ACC112 (cell line): Measurements from ENCODE around the gene LIMA1.
A peak's percentile ranks its signal among the peaks of the same experiment; 100 is the strongest.

ENCODE experiments used
- H2AFZ ChIP-seq: fragments of 200-600 bp; sonication (generic); one replicate; pipeline ENCODE4 v1.6.0; 2017; ENCODE audit warnings: antibody characterized with exemption, low read length; ENCODE audit not compliant: unreplicated experiment
- H3K27ac ChIP-seq: fragments of 200-600 bp; sonication (generic); 2 replicates; pipeline ENCODE4 v1.5.1; 2014; ENCODE audit warnings: low read depth, mild to moderate bottlenecking, antibody characterized with exemption, low read length, moderate library complexity
- H3K27me3 ChIP-seq: fragments of 200-600 bp; sonication (generic); 2 replicates; pipeline ENCODE4 v1.6.1; 2014; ENCODE audit warnings: mild to moderate bottlenecking, antibody characterized with exemption, low read length, moderate library complexity, mixed read lengths; ENCODE audit not compliant: insufficient read depth
- H3K36me3 ChIP-seq: fragments of 200-600 bp; sonication (generic); 2 replicates; pipeline ENCODE4 v1.6.1; 2016; ENCODE audit warnings: mild to moderate bottlenecking, antibody characterized with exemption, low read length, moderate library complexity, mixed read lengths; ENCODE audit not compliant: insufficient read depth
- H3K4me1 ChIP-seq: fragments of 200-600 bp; sonication (generic); one replicate; pipeline ENCODE4 v1.6.1; 2016; ENCODE audit warnings: low read length, mixed read lengths; ENCODE audit not compliant: insufficient read depth, unreplicated experiment, control insufficient read depth
- H3K4me3 ChIP-seq: fragments of 200-600 bp; sonication (generic); 2 replicates; pipeline ENCODE4 v1.5.1; 2014; ENCODE audit warnings: mild to moderate bottlenecking, low read depth, low read length
- H3K79me2 ChIP-seq: fragments of 200-600 bp; sonication (generic); one replicate; pipeline ENCODE4 v1.6.0; 2016; ENCODE audit warnings: low read length; ENCODE audit not compliant: control insufficient read depth, unreplicated experiment, insufficient read depth

Gene LIMA1

GRCh38 chr12:50234347-50234746 lies 49.0 kb downstream of the LIMA1 start:
- no peaks in the 10 kb centered on the region for H3K27me3 ChIP-seq
- no peaks in the 10 kb centered on the region for H3K79me2 ChIP-seq
- H3K4me3 ChIP-seq: no peak overlapping the region
- H3K27ac ChIP-seq: no peak overlapping the region
- peaks cover 7% of the 10 kb centered on the region for H3K4me1 ChIP-seq
- H2AFZ ChIP-seq: no peak overlapping the region
- no peaks in the 10 kb centered on the region for H3K36me3 ChIP-seq

- no peak overlapping the region for H3K27ac ChIP-seq
- H2AFZ ChIP-seq: no peak overlapping the region
- no peaks in the 10 kb centered on the region for H3K79me2 ChIP-seq
- H3K4me3 ChIP-seq: no peak overlapping the region
- peaks cover 7% of the 10 kb centered on the region for H3K4me1 ChIP-seq
- H3K36me3 ChIP-seq: no peaks in the 10 kb centered on the region
- no peaks in the 10 kb centered on the region for H3K27me3 ChIP-seq
Observed at GRCh38 chr12:50232771-50233209, 50.5 kb downstream of the LIMA1 start.

GRCh38 chr12:50232206-50232605 lies 51.1 kb downstream of the LIMA1 start:
- Histone ChIP-seq H3K27ac (no peak overlapping the region), H3K4me3 (no peak overlapping the region)

GRCh38 chr12:50231346-50231745 lies 52.0 kb downstream of the LIMA1 start:
- Histone ChIP-seq H3K27me3 (no peaks in the 10 kb centered on the region), H2AFZ (no peak overlapping the region), H3K4me3 (no peak overlapping the region), H3K79me2 (no peaks in the 10 kb centered on the region), H3K27ac (no peak overlapping the region), H3K36me3 (no peaks in the 10 kb centered on the region), H3K4me1 (peaks cover 7% of the 10 kb centered on the region)

More at GRCh38 chr12:50232206-50232605, 51.1 kb downstream of the LIMA1 start:
- Histone ChIP-seq H3K79me2 (no peaks in the 10 kb centered on the region), H3K4me1 (peaks cover 7% of the 10 kb centered on the region), H2AFZ (no peak overlapping the region), H3K36me3 (no peaks in the 10 kb centered on the region), H3K27me3 (no peaks in the 10 kb centered on the region)

GRCh38 chr12:50230217-50230616 lies 53.1 kb downstream of the LIMA1 start:
- H3K36me3 ChIP-seq: no peaks in the 10 kb centered on the region
- no peak overlapping the region for H3K27ac ChIP-seq
- no peaks in the 10 kb centered on the region for H3K27me3 ChIP-seq
- no peak overlapping the region for H3K4me3 ChIP-seq
- no peaks in the 10 kb centered on the region for H3K79me2 ChIP-seq
- H3K4me1 ChIP-seq: peaks cover 7% of the 10 kb centered on the region
- H2AFZ ChIP-seq: no peak overlapping the region

GRCh38 chr12:50224026-50224692 lies 59.2 kb downstream of the LIMA1 start:
- peaks cover 29% of the 10 kb centered on the region for H3K79me2 ChIP-seq
- no peaks in the 10 kb centered on the region for H3K36me3 ChIP-seq
- peaks cover 18% of the 10 kb centered on the region for H3K4me1 ChIP-seq
- no peak overlapping the region for H3K4me3 ChIP-seq
- H2AFZ ChIP-seq: no peak overlapping the region
- H3K27ac ChIP-seq: peak overlapping the region; percentile 62
- no peaks in the 10 kb centered on the region for H3K27me3 ChIP-seq

GRCh38 chr12:50222275-50222783 lies 61.0 kb downstream of the LIMA1 start:
- Histone ChIP-seq H3K27me3 (no peaks in the 10 kb centered on the region), H2AFZ (peak overlapping the region; percentile 39), H3K4me3 (peak overlapping the region; percentile 99), H3K4me1 (peaks cover 34% of the 10 kb centered on the region), H3K36me3 (peaks cover 7% of the 10 kb centered on the region; the same call in 1 of the 2 replicates), H3K27ac (peak overlapping the region; percentile 94), H3K79me2 (peaks cover 45% of the 10 kb centered on the region)

GRCh38 chr12:50221228-50222008 lies 61.9 kb downstream of the LIMA1 start:
- Histone ChIP-seq H3K79me2 (peaks cover 54% of the 10 kb centered on the region), H3K36me3 (peaks cover 7% of the 10 kb centered on the region; the same call in 1 of the 2 replicates), H3K27me3 (no peaks in the 10 kb centered on the region), H3K4me1 (peaks cover 35% of the 10 kb centered on the region), H2AFZ (peak overlapping the region; percentile 23), H3K27ac (peak overlapping the region; percentile 94), H3K4me3 (peak overlapping the region; percentile 99)

GRCh38 chr12:50220363-50220995 lies 62.8 kb downstream of the LIMA1 start:
- Histone ChIP-seq H3K4me1 (peaks cover 41% of the 10 kb centered on the region), H3K79me2 (peaks cover 62% of the 10 kb centered on the region), H2AFZ (no peak overlapping the region), H3K27ac (peak overlapping the region; percentile 94), H3K36me3 (peaks cover 7% of the 10 kb centered on the region; the same call in 1 of the 2 replicates), H3K4me3 (peak overlapping the region; percentile 99), H3K27me3 (no peaks in the 10 kb centered on the region)

GRCh38 chr12:50219544-50219943 lies 63.8 kb downstream of the LIMA1 start:
- Histone ChIP-seq H3K4me3 (peak overlapping the region; percentile 99), H3K4me1 (peaks cover 46% of the 10 kb centered on the region), H2AFZ (no peak overlapping the region), H3K79me2 (peaks cover 69% of the 10 kb centered on the region), H3K27ac (peak overlapping the region; percentile 94), H3K36me3 (peaks cover 7% of the 10 kb centered on the region; the same call in 1 of the 2 replicates), H3K27me3 (no peaks in the 10 kb centered on the region)
